WTC11 (cell line): Measurements from ENCODE around the gene MCF2L.

Experiments
- ELF4 ChIP-seq: sonication (generic); formaldehyde crosslinking; IDR thresholded peaks from 2 replicates; pipeline ENCODE4 v1.8.1; 2022; ENCODE audit warnings: low read depth, mild to moderate bottlenecking, moderate library complexity, missing genetic modification reagents
- ETV6 ChIP-seq: sonication (generic); formaldehyde crosslinking; IDR thresholded peaks from 2 replicates; pipeline ENCODE4 v1.8.1; 2022; ENCODE audit warnings: mild to moderate bottlenecking, missing genetic modification reagents
- NFYB ChIP-seq: sonication (generic); formaldehyde crosslinking; conservative IDR thresholded peaks from 2 replicates; pipeline ENCODE4 v1.8.0; 2022; ENCODE audit warnings: low read depth, missing genetic modification reagents
- NR3C1 ChIP-seq: sonication (generic); formaldehyde crosslinking; conservative IDR thresholded peaks from 2 replicates; pipeline ENCODE4 v1.8.1; 2023; ENCODE audit warnings: low read depth, mild to moderate bottlenecking, missing genetic modification reagents
- RELA ChIP-seq: sonication (generic); formaldehyde crosslinking; IDR thresholded peaks from 2 replicates; pipeline ENCODE4 v1.8.1; 2022; ENCODE audit warnings: missing genetic modification reagents, mild to moderate bottlenecking, borderline replicate concordance
- SP1 ChIP-seq: sonication (generic); formaldehyde crosslinking; conservative IDR thresholded peaks from 2 replicates; pipeline ENCODE4 v1.8.1; 2022; ENCODE audit warnings: missing genetic modification reagents
- TEAD1 ChIP-seq: sonication (generic); formaldehyde crosslinking; IDR thresholded peaks from 2 replicates; pipeline ENCODE4 v1.8.0; 2022; ENCODE audit warnings: mild to moderate bottlenecking, missing genetic modification reagents
- TF ChIP-seq, protein P1 (sequence below): sonication (generic); formaldehyde crosslinking; IDR thresholded peaks from 2 replicates; pipeline ENCODE4 v1.8.1; 2022; ENCODE audit warnings: low read depth, missing genetic modification reagents, borderline replicate concordance
- TF ChIP-seq, protein P2 (sequence below): fragments of 200-600 bp; IDR thresholded peaks from 2 replicates; pipeline ENCODE4 v1.8.0; 2022; ENCODE audit warnings: antibody characterized with exemption
- TF ChIP-seq, protein P3 (sequence below): sonication (generic); formaldehyde crosslinking; IDR thresholded peaks from 2 replicates; pipeline ENCODE4 v1.8.0; 2023; ENCODE audit warnings: missing genetic modification reagents

DNA sequence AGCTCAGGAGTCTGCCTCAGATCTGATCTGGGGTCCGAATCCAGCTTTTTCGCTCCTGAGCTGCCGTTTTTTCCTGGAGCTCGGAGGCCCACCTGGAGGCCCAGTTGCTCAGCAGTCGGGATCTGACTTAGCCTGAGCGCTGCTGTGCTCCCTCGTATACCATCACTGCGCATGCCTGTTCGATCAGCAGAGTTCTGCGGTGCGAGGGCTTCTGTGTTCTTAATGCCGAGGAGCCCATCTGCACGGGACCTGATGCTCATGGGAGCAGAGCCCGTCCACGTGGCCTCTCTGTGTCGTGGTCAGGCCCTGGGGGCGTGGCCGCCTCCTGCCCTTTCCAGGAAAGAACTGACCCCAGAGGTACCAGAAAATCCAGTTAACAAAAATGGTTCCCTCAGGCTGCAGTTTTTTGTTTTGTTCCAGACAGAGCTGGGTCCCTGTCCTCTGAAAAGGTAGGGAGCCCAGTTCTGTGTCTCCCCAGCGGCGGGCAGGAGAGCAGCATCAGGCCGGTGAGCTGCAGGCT is 57.4 kb downstream of the MCF2L start:
- TF ChIP-seq TEAD1 (no peak), ELF4 (no peak), SP1 (CRISPR knock-in tag) (no peak), ETV6 (CRISPR knock-in tag) (no peak), NR3C1 (no peak), RELA (CRISPR knock-in tag) (no peak), NFYB (no peak)
- TF ChIP-seq, protein P1, sequence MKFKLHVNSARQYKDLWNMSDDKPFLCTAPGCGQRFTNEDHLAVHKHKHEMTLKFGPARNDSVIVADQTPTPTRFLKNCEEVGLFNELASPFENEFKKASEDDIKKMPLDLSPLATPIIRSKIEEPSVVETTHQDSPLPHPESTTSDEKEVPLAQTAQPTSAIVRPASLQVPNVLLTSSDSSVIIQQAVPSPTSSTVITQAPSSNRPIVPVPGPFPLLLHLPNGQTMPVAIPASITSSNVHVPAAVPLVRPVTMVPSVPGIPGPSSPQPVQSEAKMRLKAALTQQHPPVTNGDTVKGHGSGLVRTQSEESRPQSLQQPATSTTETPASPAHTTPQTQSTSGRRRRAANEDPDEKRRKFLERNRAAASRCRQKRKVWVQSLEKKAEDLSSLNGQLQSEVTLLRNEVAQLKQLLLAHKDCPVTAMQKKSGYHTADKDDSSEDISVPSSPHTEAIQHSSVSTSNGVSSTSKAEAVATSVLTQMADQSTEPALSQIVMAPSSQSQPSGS, result no peak
- TF ChIP-seq, protein P2, sequence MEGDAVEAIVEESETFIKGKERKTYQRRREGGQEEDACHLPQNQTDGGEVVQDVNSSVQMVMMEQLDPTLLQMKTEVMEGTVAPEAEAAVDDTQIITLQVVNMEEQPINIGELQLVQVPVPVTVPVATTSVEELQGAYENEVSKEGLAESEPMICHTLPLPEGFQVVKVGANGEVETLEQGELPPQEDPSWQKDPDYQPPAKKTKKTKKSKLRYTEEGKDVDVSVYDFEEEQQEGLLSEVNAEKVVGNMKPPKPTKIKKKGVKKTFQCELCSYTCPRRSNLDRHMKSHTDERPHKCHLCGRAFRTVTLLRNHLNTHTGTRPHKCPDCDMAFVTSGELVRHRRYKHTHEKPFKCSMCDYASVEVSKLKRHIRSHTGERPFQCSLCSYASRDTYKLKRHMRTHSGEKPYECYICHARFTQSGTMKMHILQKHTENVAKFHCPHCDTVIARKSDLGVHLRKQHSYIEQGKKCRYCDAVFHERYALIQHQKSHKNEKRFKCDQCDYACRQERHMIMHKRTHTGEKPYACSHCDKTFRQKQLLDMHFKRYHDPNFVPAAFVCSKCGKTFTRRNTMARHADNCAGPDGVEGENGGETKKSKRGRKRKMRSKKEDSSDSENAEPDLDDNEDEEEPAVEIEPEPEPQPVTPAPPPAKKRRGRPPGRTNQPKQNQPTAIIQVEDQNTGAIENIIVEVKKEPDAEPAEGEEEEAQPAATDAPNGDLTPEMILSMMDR, result no peak
- TF ChIP-seq, protein P3, sequence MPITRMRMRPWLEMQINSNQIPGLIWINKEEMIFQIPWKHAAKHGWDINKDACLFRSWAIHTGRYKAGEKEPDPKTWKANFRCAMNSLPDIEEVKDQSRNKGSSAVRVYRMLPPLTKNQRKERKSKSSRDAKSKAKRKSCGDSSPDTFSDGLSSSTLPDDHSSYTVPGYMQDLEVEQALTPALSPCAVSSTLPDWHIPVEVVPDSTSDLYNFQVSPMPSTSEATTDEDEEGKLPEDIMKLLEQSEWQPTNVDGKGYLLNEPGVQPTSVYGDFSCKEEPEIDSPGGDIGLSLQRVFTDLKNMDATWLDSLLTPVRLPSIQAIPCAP (CRISPR knock-in tag), result no peak
